ENCODE data around the gene ARHGAP26.

The ARHGAP26 gene

GRCh38 chr5:142763701-142764100 lies 6.5 kb upstream of the ARHGAP26 start:
- no peak overlapping the region for H3K4me3 ChIP-seq (replicated peaks; ENCODE audit: low read depth, low read length)
- TF ChIP-seq, protein P1, sequence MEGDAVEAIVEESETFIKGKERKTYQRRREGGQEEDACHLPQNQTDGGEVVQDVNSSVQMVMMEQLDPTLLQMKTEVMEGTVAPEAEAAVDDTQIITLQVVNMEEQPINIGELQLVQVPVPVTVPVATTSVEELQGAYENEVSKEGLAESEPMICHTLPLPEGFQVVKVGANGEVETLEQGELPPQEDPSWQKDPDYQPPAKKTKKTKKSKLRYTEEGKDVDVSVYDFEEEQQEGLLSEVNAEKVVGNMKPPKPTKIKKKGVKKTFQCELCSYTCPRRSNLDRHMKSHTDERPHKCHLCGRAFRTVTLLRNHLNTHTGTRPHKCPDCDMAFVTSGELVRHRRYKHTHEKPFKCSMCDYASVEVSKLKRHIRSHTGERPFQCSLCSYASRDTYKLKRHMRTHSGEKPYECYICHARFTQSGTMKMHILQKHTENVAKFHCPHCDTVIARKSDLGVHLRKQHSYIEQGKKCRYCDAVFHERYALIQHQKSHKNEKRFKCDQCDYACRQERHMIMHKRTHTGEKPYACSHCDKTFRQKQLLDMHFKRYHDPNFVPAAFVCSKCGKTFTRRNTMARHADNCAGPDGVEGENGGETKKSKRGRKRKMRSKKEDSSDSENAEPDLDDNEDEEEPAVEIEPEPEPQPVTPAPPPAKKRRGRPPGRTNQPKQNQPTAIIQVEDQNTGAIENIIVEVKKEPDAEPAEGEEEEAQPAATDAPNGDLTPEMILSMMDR (IDR thresholded peaks at IDR 0.05; ENCODE audit: low read length, missing control alignments), result no peak
- DNase-seq (ENCODE audit: low read depth), result no peak

GRCh38 chr5:142767178-142767577 lies 3.0 kb upstream of the ARHGAP26 start:
- TF ChIP-seq, protein P1 (IDR thresholded peaks at IDR 0.05; ENCODE audit: low read length, missing control alignments), result no peak
- DNase-seq (ENCODE audit: low read depth), result no peak
- no peak overlapping the region for H3K4me3 ChIP-seq (replicated peaks; ENCODE audit: low read depth, low read length)

DNA sequence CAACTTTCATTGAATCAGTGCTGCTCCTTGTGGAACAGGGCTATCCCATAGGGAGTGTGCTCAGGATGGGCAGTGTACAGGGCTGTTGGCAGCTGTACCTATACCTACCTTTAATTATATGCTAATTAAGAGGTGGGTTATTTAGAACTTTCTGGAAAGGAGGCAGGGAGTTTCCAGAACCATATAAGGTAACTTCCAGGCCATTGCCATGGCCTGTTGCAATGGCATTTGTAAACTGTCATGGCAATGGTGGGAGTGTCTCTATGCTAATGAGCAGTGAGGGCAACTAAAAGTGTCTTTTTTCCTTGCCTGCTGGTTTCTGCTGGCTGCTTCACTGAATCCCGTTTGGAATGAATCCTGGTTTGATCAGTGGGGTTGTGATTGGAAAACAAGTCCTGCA lies 2.3 kb upstream of the ARHGAP26 start:
- DNase-seq (ENCODE audit: low read depth), result no peak
- TF ChIP-seq, protein P1 (IDR thresholded peaks at IDR 0.05; ENCODE audit: low read length, missing control alignments), result no peak
- H3K4me3 ChIP-seq (replicated peaks; ENCODE audit: low read depth, low read length), result no peak overlapping the region

GRCh38 chr5:142769251-142769792 lies 855 bp upstream of the ARHGAP26 start:
- peak overlapping the region; percentile 92 for H3K4me3 ChIP-seq (replicated peaks; ENCODE audit: low read depth, low read length)
- TF ChIP-seq, protein P1 (IDR thresholded peaks at IDR 0.05; ENCODE audit: low read length, missing control alignments), result no peak
- no peak for DNase-seq (ENCODE audit: low read depth)

GRCh38 chr5:142770650-142771609 lies 753 bp downstream of the ARHGAP26 start:
- peak; percentile 28 for DNase-seq (ENCODE audit: low read depth)
- TF ChIP-seq, protein P1 (IDR thresholded peaks at IDR 0.05; ENCODE audit: low read length, missing control alignments), result no peak
- peak overlapping the region; percentile 92 for H3K4me3 ChIP-seq (replicated peaks; ENCODE audit: low read depth, low read length)

GRCh38 chr5:142771666-142772065 lies 1.5 kb downstream of the ARHGAP26 start:
- TF ChIP-seq, protein P1 (IDR thresholded peaks at IDR 0.05; ENCODE audit: low read length, missing control alignments), result no peak

More at GRCh38 chr5:142771666-142772065, 1.5 kb downstream of the ARHGAP26 start:
- DNase-seq (ENCODE audit: low read depth), result no peak
- H3K4me3 ChIP-seq (replicated peaks; ENCODE audit: low read depth, low read length), result peak overlapping the region; percentile 92

All from fibroblast of pulmonary artery (primary cell).